Prostate gland (tissue), 2 donors: Measurements from ENCODE around the gene TSPAN14.

Experiments used
- CTCF ChIP-seq, 4 experiments: fragments of 200-600 bp in 2 of 4; fragments of 450-650 bp in 2 of 4; sonication (generic) in 2 of 4; IDR thresholded peaks; 1 replicate in 3 of 4; 2 replicates in 1 of 4; pipeline ENCODE4 v1.5.1; 2016 to 2019; ENCODE audit warnings: antibody characterized with exemption in 4 of 4, mild to moderate bottlenecking in 2 of 4, moderate library complexity in 2 of 4
- POLR2A ChIP-seq: fragments of 450-650 bp; IDR thresholded peaks from one replicate; pipeline ENCODE4 v1.6.1; 2016; ENCODE audit warnings: antibody characterized with exemption, mild to moderate bottlenecking
- POLR2AphosphoS5 ChIP-seq: sonication (generic); formaldehyde crosslinking; IDR thresholded peaks from one replicate; pipeline ENCODE4 v1.6.1; 2017; ENCODE audit warnings: antibody characterized with exemption

GRCh38 chr10:80473096-80473657 lies 19.1 kb downstream of the TSPAN14 start:
- TF ChIP-seq POLR2A (no peak), CTCF (IDR thresholded peaks at IDR 0.05) (no peak), POLR2AphosphoS5 (no peak)
